ENCODE measurements around the gene INTS14. TPM values are rescaled to one million over a fixed set of nuclear protein-coding genes. Genes with fewer than 3 reads are reported as not detected.

The INTS14 gene
- total RNA-seq, 2 donors from 2014 or later, result 36.8 to 39.7 TPM

DNA sequence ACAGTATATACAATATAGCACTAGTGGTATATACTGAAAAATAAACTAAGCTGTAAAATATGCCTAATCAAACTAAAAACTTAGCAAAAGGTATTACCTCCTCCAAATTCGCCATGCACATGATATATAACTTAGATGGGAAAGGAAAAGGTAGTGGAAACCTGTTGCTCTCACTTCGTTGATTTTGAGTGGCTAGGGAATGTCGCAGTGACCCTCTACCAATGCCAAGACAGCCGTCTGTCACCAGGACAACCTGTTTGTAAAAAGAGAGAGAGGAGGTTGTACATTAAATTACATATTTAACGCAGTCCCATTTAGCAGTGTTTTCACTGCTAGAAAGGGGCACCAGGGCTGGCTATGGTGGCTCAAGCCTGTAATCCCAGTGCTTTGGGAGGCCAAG lies 11.3 kb downstream of the INTS14 start:
- Histone ChIP-seq H3K4me3 (no peak overlapping the region), H3K36me3 (peaks cover 54% of the 10 kb centered on the region), H3K27ac (no peak overlapping the region), H3K27me3 (replicated peaks; ENCODE audit: insufficient read depth) (no peaks in the 10 kb centered on the region), H3K9me3 (no peaks in the 10 kb centered on the region), H3K4me1 (ENCODE audit: control insufficient read depth in 1 of 2, low read depth in 2 of 2) (no peaks in the 10 kb centered on the region)
- ATAC-seq (ENCODE audit: insufficient number of reproducible peaks, low FRiP score, low read depth) (no peak), DNase-seq (ENCODE audit: low spot score) (no peak)
- TF ChIP-seq, protein P1, sequence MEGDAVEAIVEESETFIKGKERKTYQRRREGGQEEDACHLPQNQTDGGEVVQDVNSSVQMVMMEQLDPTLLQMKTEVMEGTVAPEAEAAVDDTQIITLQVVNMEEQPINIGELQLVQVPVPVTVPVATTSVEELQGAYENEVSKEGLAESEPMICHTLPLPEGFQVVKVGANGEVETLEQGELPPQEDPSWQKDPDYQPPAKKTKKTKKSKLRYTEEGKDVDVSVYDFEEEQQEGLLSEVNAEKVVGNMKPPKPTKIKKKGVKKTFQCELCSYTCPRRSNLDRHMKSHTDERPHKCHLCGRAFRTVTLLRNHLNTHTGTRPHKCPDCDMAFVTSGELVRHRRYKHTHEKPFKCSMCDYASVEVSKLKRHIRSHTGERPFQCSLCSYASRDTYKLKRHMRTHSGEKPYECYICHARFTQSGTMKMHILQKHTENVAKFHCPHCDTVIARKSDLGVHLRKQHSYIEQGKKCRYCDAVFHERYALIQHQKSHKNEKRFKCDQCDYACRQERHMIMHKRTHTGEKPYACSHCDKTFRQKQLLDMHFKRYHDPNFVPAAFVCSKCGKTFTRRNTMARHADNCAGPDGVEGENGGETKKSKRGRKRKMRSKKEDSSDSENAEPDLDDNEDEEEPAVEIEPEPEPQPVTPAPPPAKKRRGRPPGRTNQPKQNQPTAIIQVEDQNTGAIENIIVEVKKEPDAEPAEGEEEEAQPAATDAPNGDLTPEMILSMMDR (IDR thresholded peaks at IDR 0.05), result no peak

GRCh38 chr15:65598468-65598867 lies 12.5 kb downstream of the INTS14 start:
- DNase-seq (ENCODE audit: low spot score), result no peak
- H3K27me3 ChIP-seq (replicated peaks; ENCODE audit: insufficient read depth), result no peaks in the 10 kb centered on the region
- peaks cover 52% of the 10 kb centered on the region for H3K36me3 ChIP-seq

GRCh38 chr15:65595960-65596359 lies 15.0 kb downstream of the INTS14 start:
- TF ChIP-seq, protein P1 (IDR thresholded peaks at IDR 0.05), result no peak
- no peak overlapping the region for H3K4me3 ChIP-seq
- ATAC-seq (ENCODE audit: insufficient number of reproducible peaks, low FRiP score, low read depth) (no peak), DNase-seq (ENCODE audit: low spot score) (no peak)
- no peaks in the 10 kb centered on the region for H3K27me3 ChIP-seq (replicated peaks; ENCODE audit: insufficient read depth)
- H3K4me1 ChIP-seq (ENCODE audit: control insufficient read depth in 1 of 2, low read depth in 2 of 2), result no peaks in the 10 kb centered on the region
- H3K27ac ChIP-seq, result no peak overlapping the region
- peaks cover 59% of the 10 kb centered on the region for H3K36me3 ChIP-seq
- no peaks in the 10 kb centered on the region for H3K9me3 ChIP-seq

More at GRCh38 chr15:65598468-65598867, 12.5 kb downstream of the INTS14 start:
- no peak for ATAC-seq (ENCODE audit: insufficient number of reproducible peaks, low FRiP score, low read depth)
- Histone ChIP-seq H3K4me3 (no peak overlapping the region), H3K4me1 (ENCODE audit: control insufficient read depth in 1 of 2, low read depth in 2 of 2) (no peaks in the 10 kb centered on the region), H3K27ac (no peak overlapping the region), H3K9me3 (no peaks in the 10 kb centered on the region)
- TF ChIP-seq, protein P1 (IDR thresholded peaks at IDR 0.05), result no peak

- no peak for ATAC-seq (ENCODE audit: insufficient number of reproducible peaks, low FRiP score, low read depth)
- no peaks in the 10 kb centered on the region for H3K9me3 ChIP-seq
- H3K4me1 ChIP-seq (ENCODE audit: control insufficient read depth in 1 of 2, low read depth in 2 of 2), result no peaks in the 10 kb centered on the region
- no peaks in the 10 kb centered on the region for H3K27me3 ChIP-seq (replicated peaks; ENCODE audit: insufficient read depth)
- TF ChIP-seq, protein P1 (IDR thresholded peaks at IDR 0.05), result no peak
- H3K27ac ChIP-seq, result no peak overlapping the region
- no peak overlapping the region for H3K4me3 ChIP-seq
- peaks cover 43% of the 10 kb centered on the region for H3K36me3 ChIP-seq
- no peak for DNase-seq (ENCODE audit: low spot score)
Measured at GRCh38 chr15:65587094-65587493, 23.8 kb downstream of the INTS14 start.

DNA sequence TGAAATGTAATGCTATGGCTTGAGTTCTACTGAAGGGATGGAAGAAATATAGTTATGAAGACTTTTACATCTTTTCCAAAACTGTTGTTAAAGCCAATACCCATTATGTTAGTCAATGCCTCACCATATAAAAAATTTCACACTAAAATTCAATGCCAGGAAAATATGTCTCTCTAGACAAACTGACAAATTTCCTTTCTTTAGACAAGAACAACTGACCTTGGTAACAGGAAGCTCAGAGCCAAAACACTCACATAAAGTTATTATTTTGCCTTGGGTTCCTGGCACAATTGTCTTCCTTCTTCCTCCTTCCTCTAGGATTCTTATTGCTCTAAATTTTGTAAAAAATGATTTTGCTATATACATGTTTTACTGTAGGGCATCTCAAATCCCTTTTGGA lies 26.7 kb downstream of the INTS14 start:
- no peak for DNase-seq (ENCODE audit: low spot score)
- Histone ChIP-seq H3K4me3 (no peak overlapping the region), H3K9me3 (no peaks in the 10 kb centered on the region), H3K36me3 (peaks cover 44% of the 10 kb centered on the region), H3K27ac (no peak overlapping the region), H3K4me1 (ENCODE audit: control insufficient read depth in 1 of 2, low read depth in 2 of 2) (no peaks in the 10 kb centered on the region), H3K27me3 (replicated peaks; ENCODE audit: insufficient read depth) (no peaks in the 10 kb centered on the region)
- no peak for ATAC-seq (ENCODE audit: insufficient number of reproducible peaks, low FRiP score, low read depth)
- TF ChIP-seq, protein P1 (IDR thresholded peaks at IDR 0.05), result no peak

All from thoracic aorta (tissue), 2 donors.